Neuron (in vitro differentiated cells): Measurements from ENCODE around the gene CPEB1.
"Not testable (repeated sequence)": the region's sequence is repeated elsewhere in the genome, so short reads cannot be mapped to it uniquely, and the experiment has no call there.

ENCODE experiments used
- H2AFZ ChIP-seq: one replicate; pipeline ENCODE4 v1.6.1; 2013; ENCODE audit warnings: low read depth, mild to moderate bottlenecking, inconsistent platforms, low read length, moderate library complexity
- H3K27me3 ChIP-seq: one replicate; pipeline ENCODE4 v1.6.1; 2013; ENCODE audit warnings: low read length; ENCODE audit not compliant: insufficient read depth
- H3K36me3 ChIP-seq: one replicate; pipeline ENCODE4 v1.6.1; 2013; ENCODE audit warnings: low read length; ENCODE audit not compliant: insufficient read depth
- H3K4me1 ChIP-seq: one replicate; pipeline ENCODE4 v1.6.1; 2013; ENCODE audit warnings: low read length; ENCODE audit not compliant: insufficient read depth
- H3K4me3 ChIP-seq: 2 replicates; pipeline ENCODE4 v1.5.1; 2013; ENCODE audit warnings: mild to moderate bottlenecking, low read length, moderate library complexity
- H3K9me3 ChIP-seq: one replicate; pipeline ENCODE4 v1.6.1; 2013; ENCODE audit warnings: low read length

Gene CPEB1

DNA sequence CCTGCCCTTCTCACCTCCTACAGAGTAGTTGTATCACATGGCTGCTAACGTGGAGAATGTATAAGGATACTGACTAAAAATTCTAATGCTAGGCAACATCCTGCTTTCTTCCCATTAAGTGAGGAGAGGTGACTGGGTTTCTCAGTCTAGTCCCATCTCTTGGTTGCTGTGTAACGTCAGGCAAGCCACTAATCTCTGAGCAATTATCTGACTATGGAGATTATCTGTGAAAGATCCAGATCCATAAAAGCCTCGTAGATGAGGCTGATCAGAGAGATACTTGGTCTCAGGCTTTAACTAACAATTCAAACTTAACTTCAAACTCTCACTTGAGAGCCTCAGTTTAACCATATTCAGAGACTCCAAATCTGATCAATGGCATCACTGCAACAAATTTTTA lies 102.2 kb downstream of the CPEB1 start:
- Histone ChIP-seq H3K27me3 (no peaks in the 10 kb centered on the region), H3K9me3 (no peaks in the 10 kb centered on the region), H3K4me3 (no peak overlapping the region), H3K4me1 (peaks cover 29% of the 10 kb centered on the region), H2AFZ (no peak overlapping the region), H3K36me3 (no peaks in the 10 kb centered on the region)

DNA sequence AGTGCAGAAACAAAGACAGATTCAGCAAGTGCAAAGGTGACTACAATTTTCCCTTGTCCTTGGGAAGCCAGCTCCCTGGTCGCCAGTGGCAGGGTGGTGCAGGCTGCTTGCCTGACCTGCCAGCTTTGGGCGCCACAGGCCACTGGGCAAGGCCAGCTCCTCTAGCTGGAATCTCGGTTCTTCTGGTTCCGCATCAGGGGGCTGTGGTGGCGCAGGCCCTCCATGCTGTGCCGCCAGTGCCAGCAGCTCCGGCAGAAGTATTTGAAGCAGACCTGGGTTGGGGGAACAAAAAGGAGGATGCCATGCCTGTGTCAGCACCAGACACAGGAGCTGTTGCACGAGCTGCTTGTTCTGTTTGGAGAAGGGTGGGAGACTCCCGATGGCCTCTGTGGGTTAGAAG lies 102.7 kb downstream of the CPEB1 start:
- no peak overlapping the region for H2AFZ ChIP-seq
- H3K4me1 ChIP-seq: peaks cover 29% of the 10 kb centered on the region
- no peaks in the 10 kb centered on the region for H3K9me3 ChIP-seq
- H3K36me3 ChIP-seq: no peaks in the 10 kb centered on the region
- no peaks in the 10 kb centered on the region for H3K27me3 ChIP-seq
- no peak overlapping the region for H3K4me3 ChIP-seq

DNA sequence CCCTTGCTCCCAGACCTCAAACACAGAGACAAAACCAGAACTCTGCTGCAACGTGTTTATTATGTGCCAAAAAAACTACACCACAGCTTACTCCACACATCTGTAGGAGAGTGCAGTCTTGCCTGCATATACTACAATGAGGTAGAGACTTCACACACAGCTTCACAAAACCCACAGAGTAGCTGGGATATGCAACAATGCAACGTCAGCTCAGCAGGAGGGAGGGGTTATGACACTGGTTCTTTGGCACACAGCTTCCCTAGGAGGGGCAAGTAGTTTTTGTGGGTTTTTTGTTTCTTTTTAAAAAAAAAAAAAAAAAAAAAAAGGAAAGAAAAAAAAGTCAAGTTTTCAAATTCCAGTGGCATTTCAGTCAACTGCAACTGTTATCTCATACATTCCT lies 104.0 kb downstream of the CPEB1 start:
- Histone ChIP-seq H3K9me3 (no peaks in the 10 kb centered on the region), H3K36me3 (peaks cover 10% of the 10 kb centered on the region), H3K4me3 (no peak overlapping the region), H2AFZ (no peak overlapping the region), H3K4me1 (peaks cover 41% of the 10 kb centered on the region), H3K27me3 (no peaks in the 10 kb centered on the region)

DNA sequence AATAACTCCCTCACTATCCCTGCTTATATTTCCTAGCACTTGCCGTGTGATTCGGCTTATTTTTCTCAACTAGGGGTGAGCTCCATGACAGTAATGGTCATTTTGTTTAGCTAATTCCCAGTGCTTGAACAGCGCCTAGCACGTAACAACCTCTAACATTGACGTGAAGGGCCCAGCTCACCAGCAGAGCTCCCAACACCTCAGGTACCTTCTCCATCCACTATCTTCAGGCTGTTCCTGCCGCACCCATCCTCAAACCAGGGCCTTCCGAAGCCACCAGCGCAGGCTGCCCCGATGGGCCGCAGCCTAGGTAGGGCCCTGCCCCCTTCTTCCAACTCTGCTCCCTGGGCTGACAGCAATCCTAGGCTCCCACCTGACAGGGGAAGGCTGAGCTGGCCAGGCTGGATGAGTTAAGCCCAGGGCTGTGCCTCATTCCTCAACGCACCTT lies 106.2 kb downstream of the CPEB1 start:
- peak overlapping the region; percentile 99 for H3K4me3 ChIP-seq
- peak overlapping the region; percentile 60 for H2AFZ ChIP-seq
- H3K9me3 ChIP-seq: no peaks in the 10 kb centered on the region
- peaks cover 41% of the 10 kb centered on the region for H3K4me1 ChIP-seq
- no peaks in the 10 kb centered on the region for H3K27me3 ChIP-seq
- H3K36me3 ChIP-seq: peaks cover 32% of the 10 kb centered on the region

DNA sequence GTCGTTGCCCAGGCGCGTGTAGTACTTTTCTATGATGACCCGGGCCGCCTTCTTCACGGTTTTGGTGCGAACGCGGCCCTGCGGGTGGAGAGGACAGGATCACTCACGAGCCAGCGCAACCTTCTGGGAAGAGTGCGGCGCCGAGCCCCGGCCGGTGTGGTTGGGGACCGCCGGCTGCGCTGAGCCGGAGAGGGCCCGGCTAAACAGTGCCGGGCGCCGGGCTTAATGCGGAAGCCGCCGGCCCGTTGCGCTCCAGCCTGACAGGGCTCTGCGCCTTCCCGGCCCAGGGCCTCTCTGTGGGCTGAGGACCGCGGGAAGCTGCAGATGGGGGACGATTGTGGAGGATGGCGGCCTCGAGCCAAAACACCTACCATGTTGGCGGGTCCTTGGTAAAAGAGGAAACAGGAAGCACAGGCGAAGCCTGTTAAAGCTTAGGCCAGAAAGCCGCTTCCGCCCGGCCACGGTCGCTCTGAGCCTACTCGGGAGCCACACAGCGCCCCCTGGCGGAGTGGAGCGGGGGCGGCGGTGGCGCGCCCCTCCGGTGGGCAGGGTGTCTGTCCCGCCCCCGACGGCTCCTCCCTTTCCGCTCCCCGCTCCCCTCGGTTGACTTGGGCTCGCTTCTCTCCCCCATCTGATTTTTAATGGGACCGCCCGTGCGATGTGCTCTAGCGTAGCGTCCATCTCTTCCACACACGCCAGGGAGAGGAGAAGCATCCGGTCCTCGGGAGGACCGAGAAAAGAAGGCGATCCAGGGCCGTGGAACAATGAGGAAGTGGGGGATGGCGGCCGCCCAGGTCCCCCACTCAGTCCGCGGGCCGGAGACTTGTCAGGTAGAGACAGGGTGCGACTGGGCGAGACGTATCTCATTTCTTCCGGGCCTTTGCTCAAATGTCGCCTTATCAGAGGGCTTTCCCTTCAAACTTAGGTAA lies 106.8 kb downstream of the CPEB1 start, which contains the start of gene RPS17:
Gene RPS17 (minus strand): TSS at position 403 of the 929 bp plus-strand sequence. CDS start 29 bp downstream, at position 374.
- peaks cover 35% of the 10 kb centered on the region for H3K36me3 ChIP-seq
- peak within 1 kb of the TSS; percentile 60 for H2AFZ ChIP-seq
- no peaks in the 10 kb centered on the region for H3K27me3 ChIP-seq
- H3K9me3 ChIP-seq: no peaks in the 10 kb centered on the region
- H3K4me1 ChIP-seq: peaks cover 41% of the 10 kb centered on the region
- peak within 1 kb of the TSS; percentile 99 for H3K4me3 ChIP-seq

DNA sequence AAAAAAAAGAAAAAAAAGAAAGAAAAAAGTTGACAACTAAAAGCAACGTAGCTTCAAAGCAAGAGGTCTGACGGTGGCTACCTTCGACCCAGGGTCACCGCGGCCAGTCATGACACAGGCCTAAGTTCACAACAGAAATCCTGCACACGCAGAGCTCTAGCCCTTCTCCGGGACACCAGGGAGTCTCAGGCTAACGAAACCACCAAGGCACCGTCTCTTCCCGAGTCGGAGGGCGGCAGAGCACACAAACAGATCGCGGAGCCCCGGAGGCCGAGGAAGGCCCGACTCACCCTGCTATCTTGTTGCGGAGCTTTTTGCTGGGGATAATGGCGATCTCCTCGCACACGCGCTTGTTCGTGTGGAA lies 107.5 kb downstream of the CPEB1 start:
- H3K27me3 ChIP-seq: no peaks in the 10 kb centered on the region
- H2AFZ ChIP-seq: peak overlapping the region; percentile 40
- H3K4me3 ChIP-seq: peak overlapping the region; percentile 99
- peaks cover 36% of the 10 kb centered on the region for H3K36me3 ChIP-seq
- no peaks in the 10 kb centered on the region for H3K9me3 ChIP-seq
- peaks cover 40% of the 10 kb centered on the region for H3K4me1 ChIP-seq

DNA sequence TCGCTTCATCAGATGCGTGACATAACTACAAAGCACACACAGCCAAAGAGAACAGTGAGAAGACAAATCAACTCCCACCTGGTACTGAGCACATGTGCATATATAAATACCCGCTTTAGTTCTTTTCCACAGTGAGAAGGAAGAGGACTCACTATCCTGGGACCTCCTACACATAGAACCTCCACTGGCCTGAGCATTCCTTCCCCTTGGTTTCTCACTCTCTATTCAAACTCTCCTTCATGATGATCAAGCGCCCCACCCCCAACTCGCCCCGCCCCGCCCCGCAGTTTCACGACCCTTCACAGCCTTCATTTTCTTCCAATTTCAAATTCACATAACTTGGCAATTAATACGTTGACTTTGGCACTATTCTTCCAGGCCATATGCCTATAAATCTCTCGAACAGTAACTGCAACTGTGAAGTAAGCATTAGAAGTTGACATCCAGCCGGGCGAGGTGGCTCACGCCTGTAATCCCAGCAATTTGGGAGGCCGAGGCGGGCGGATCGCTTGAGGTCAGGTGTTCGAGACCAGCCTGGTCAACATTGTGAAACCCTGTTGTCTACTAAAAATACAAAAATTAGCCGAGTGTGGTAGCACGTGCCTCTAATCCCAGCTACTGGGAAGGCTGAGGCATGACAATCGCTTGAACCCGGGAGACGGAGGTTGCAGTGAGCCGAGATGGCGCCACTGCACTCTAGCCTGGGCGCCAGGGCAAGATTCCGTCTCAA lies 108.0 kb downstream of the CPEB1 start:
- peak overlapping the region; percentile 99 for H3K4me3 ChIP-seq
- no peaks in the 10 kb centered on the region for H3K27me3 ChIP-seq
- H3K36me3 ChIP-seq: peaks cover 41% of the 10 kb centered on the region
- no peak overlapping the region for H2AFZ ChIP-seq
- peaks cover 35% of the 10 kb centered on the region for H3K4me1 ChIP-seq
- no peaks in the 10 kb centered on the region for H3K9me3 ChIP-seq

DNA sequence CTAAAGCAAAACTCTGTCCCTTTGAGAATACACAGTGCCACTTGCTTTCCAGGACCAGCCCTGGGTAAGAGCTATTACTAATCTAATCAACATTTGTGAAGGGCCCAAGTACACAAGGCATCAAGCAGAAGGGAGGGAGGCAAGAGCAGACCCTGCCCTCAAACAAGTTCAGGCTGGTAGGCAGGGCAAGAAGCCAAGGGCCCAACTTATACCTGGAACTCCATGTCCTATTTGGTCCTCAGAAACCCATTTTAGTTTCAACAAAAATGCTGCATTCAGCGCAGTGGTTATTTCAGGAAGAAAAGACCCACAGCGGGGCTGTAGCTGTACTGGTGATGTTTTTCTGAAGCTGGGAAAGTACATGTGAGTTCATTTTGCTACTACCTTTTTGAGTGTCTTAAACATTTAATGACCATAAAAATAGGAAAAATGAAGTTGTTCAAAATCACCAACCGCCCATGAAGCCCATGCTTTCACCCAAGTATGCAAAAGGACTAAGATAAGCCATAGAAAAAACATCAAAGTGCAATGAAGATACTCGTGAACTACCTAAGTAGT lies 109.7 kb downstream of the CPEB1 start:
- no peak overlapping the region for H2AFZ ChIP-seq
- H3K27me3 ChIP-seq: no peaks in the 10 kb centered on the region
- peaks cover 44% of the 10 kb centered on the region for H3K36me3 ChIP-seq
- peaks cover 18% of the 10 kb centered on the region for H3K4me1 ChIP-seq
- H3K4me3 ChIP-seq: no peak overlapping the region
- H3K9me3 ChIP-seq: no peaks in the 10 kb centered on the region

DNA sequence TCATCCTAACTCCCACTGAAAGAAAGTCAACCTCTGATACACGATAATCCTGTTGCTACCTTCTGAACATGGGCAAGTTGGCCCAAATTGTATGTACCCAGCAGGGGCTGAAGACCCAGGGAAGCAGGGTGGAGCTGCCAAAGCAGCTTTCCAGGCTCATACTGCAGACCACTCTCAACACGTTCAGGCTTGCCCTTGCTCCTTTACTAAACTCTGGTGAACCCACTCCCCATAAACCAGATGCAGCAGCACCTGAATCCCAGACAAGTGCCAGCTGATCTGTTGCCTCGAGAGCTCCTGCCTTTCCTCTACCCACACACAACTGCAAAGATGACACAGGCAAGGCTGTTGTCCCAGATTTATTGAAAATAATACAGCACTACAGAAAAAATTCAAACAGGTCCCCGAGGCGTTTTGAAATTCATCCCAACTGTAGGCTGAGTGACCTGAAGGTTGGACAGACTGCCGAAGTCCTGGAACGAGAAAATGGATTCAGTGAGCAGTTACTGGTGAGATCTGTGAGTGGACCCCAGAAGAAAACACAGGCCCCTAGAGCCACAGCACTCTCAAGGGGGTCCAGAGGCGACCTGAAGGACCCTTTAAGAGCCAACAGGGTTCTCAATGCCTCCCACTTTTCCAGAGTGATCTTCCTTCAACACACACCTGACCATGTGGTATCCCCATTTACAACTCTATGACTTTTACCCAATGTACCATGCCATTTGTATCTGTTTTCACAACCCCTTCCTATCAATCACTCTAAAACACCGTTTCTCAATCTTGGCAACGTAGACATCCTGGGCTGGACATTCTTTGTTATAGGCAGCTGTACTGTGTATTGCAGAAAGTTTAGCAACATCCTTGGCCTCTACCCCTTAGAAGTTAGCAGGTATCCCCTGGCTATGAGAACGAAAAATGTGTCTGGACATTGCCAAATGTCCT lies 110.5 kb downstream of the CPEB1 start:
- Histone ChIP-seq H3K4me1 (peaks cover 17% of the 10 kb centered on the region), H3K9me3 (no peaks in the 10 kb centered on the region), H3K27me3 (no peaks in the 10 kb centered on the region), H3K4me3 (no peak overlapping the region), H2AFZ (no peak overlapping the region), H3K36me3 (peaks cover 44% of the 10 kb centered on the region)

DNA sequence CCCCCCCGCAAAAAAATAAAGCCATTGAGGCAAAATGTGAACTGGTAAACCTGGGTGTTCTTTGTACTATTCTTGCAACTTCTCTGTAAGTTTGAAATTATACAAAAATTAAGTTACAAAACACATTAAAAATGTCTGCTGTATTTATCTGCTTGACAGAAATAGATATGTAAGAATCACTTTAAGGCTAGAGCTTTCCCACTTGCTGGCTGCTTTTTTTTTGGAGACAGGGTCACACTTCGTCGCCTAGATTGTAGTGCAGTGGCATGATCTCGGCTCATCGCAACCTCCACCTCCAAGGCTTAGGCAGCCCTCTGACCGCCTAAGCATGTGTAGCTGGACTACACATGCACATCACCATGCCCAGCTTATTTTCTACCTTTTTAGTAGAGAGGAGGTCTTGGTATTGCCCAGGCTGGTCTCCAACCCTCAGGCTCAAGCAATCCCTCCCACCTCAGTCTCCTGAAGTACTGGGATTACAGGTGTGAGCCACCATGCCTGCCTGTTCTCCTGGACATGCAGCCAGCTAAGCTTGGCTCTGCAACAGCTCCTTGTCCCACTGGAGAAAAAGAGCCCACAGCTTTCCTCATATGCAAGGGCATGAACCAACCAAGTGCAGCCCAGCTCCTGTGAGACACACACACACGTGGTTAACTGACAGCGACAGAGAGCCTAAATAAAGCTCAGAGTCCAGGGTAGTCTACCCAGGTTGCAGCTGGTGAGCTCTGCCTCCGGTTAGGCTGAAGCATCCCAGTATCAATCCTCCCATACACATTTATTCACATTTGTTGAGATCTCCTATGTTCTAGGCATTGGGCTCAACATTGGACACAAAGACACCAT lies 111.4 kb downstream of the CPEB1 start:
- no peaks in the 10 kb centered on the region for H3K27me3 ChIP-seq
- peaks cover 12% of the 10 kb centered on the region for H3K4me1 ChIP-seq
- H3K4me3 ChIP-seq: no peak overlapping the region
- no peaks in the 10 kb centered on the region for H3K9me3 ChIP-seq
- no peak overlapping the region for H2AFZ ChIP-seq
- peaks cover 44% of the 10 kb centered on the region for H3K36me3 ChIP-seq

DNA sequence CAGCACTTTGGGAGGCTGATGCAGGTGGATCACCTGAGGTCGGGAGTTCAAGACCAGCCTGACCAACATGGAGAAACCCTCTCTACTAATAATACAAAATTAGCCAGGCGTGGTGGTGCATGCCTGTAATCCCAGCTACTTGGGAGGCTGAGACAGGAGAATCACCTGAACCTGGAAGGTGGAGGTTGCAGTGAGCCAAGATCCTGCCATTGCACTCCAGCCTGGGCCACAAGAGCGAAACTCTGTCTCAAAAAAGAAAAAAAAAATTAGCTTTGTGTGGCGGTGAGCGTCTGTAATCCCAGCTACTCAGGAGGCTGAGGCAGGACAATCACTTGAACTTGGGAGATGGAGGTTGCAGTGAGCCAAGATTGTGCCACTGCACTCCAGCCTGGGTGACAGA lies 112.0 kb downstream of the CPEB1 start:
- H3K27me3 ChIP-seq, H3K4me3 ChIP-seq, H3K9me3 ChIP-seq, H2AFZ ChIP-seq: not testable (repeated sequence)
- peaks cover 12% of the 10 kb centered on the region for H3K4me1 ChIP-seq
- H3K36me3 ChIP-seq: peaks cover 44% of the 10 kb centered on the region

DNA sequence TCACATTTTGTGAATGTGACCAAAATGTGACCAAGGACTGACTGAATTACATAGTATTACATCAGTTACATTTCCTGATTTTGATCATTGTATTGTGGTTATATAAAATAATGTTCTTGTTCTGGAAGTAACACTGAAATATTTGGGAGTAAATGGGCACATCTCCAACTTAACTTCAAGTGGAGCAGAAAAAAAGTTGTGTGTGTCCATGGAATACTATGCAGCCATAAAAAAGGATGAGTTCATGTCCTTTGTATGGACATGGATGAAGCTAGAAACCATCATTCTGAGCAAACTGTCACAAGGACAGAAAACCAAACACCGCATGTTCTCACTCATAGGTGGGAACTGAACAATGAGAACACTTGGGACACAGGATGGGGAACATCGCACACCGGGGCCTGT lies 112.7 kb downstream of the CPEB1 start:
- H2AFZ ChIP-seq, H3K27me3 ChIP-seq, H3K4me3 ChIP-seq, H3K9me3 ChIP-seq: not testable (repeated sequence)
- Histone ChIP-seq H3K36me3 (peaks cover 44% of the 10 kb centered on the region), H3K4me1 (peaks cover 12% of the 10 kb centered on the region)
